ENCODE results near the gene LZTR1. TPM values are rescaled to one million over a fixed set of nuclear protein-coding genes. Genes with fewer than 3 reads are reported as not detected.

The LZTR1 gene
- total and polyA plus RNA-seq, 2 of the 8 experiments (the other 6 are each of a cell fraction or from before 2014, with no cell fraction given), result 22.3 to 31.0 TPM

GRCh38 chr22:21016644-21017420 is 34.7 kb downstream of the LZTR1 start (continued):
- TF ChIP-seq NANOG (IDR thresholded peaks at IDR 0.05; ENCODE audit: insufficient read depth, low read depth, low read length, poor library complexity, severe bottlenecking), result no peak
- no peak for TF ChIP-seq NRF1 (IDR thresholded peaks at IDR 0.05; ENCODE audit: low read depth, low read length)
- no peak for TF ChIP-seq CHD2 (IDR thresholded peaks at IDR 0.05; ENCODE audit: low read length)
- no peak for TF ChIP-seq HDAC2 (IDR thresholded peaks at IDR 0.05; ENCODE audit: borderline replicate concordance in 1 of 2, low read depth in 2 of 2, low read length in 2 of 2)
- TF ChIP-seq POLR2AphosphoS5 (IDR thresholded peaks at IDR 0.05; ENCODE audit: low read depth, low read length), result no peak
